Osteocyte (in vitro differentiated cells): ENCODE results near the gene YTHDC1. TPM values are rescaled to one million over a fixed set of nuclear protein-coding genes. Genes with fewer than 3 reads are reported as not detected.

Source experiments
- DNase-seq: peaks from one replicate; pipeline ENCODE4 v3.0.0; 2021; ENCODE audit warnings: mixed read lengths; ENCODE audit not compliant: unreplicated experiment; ENCODE audit errors: extremely low spot score
- H3K27ac Mint-ChIP-seq: one replicate; pipeline ENCODE4 v1.8.0; 2021; ENCODE audit warnings: mild to moderate bottlenecking, mixed read lengths; ENCODE audit not compliant: unreplicated experiment
- H3K27me3 Mint-ChIP-seq: one replicate; pipeline ENCODE4 v1.8.0; 2021; ENCODE audit warnings: mixed read lengths; ENCODE audit not compliant: unreplicated experiment
- H3K36me3 Mint-ChIP-seq: one replicate; pipeline ENCODE4 v1.8.0; 2021; ENCODE audit warnings: mixed read lengths; ENCODE audit not compliant: unreplicated experiment
- H3K4me1 Mint-ChIP-seq: one replicate; pipeline ENCODE4 v1.8.0; 2021; ENCODE audit warnings: mixed read lengths; ENCODE audit not compliant: unreplicated experiment
- H3K4me3 Mint-ChIP-seq: one replicate; pipeline ENCODE4 v1.8.0; 2021; ENCODE audit warnings: mild to moderate bottlenecking, moderate library complexity, mixed read lengths; ENCODE audit not compliant: unreplicated experiment
- H3K9me3 Mint-ChIP-seq: one replicate; pipeline ENCODE4 v1.8.0; 2021; ENCODE audit warnings: mixed read lengths; ENCODE audit not compliant: unreplicated experiment
- total RNA-seq: library from RNA; stranded (reverse); gene quantifications from 2 replicates; pipeline ENCODE4 v1.2.1, GENCODE V29; 2021
- TF ChIP-seq, protein P1 (sequence below): fragments of 200-600 bp; sonication (generic); IDR thresholded peaks from 2 replicates; pipeline ENCODE4 v1.5.0; 2021; ENCODE audit warnings: antibody characterized with exemption, mild to moderate bottlenecking, moderate library complexity

Gene YTHDC1
- total RNA-seq, 1 donor from 2014 or later = 82.8 TPM

DNA sequence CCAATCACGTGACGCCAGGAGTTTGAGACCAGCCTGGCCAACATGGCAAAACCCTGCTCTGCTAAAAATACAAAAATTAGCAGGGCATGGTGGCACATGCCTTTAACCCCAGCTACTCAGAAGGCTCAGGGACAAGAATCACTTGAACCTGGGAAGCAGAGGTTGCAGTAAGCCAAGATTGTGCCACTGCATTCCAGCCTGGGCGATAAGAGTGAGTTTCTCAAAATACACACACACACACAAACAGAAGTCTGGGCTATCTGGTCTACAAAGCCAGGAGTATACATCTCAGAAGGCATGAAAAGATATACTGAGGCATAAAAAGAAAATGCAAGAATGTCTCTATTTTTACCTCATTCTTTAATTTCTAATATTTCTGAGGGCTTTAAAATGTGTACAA is 11.3 kb downstream of the YTHDC1 start:
- Mint-ChIP-seq H3K9me3 (no peaks in the 10 kb centered on the region), H3K27ac (no peak overlapping the region), H3K27me3 (no peaks in the 10 kb centered on the region), H3K4me3 (no peak overlapping the region), H3K4me1 (peaks cover 25% of the 10 kb centered on the region), H3K36me3 (peaks cover 22% of the 10 kb centered on the region)
- TF ChIP-seq, protein P1, sequence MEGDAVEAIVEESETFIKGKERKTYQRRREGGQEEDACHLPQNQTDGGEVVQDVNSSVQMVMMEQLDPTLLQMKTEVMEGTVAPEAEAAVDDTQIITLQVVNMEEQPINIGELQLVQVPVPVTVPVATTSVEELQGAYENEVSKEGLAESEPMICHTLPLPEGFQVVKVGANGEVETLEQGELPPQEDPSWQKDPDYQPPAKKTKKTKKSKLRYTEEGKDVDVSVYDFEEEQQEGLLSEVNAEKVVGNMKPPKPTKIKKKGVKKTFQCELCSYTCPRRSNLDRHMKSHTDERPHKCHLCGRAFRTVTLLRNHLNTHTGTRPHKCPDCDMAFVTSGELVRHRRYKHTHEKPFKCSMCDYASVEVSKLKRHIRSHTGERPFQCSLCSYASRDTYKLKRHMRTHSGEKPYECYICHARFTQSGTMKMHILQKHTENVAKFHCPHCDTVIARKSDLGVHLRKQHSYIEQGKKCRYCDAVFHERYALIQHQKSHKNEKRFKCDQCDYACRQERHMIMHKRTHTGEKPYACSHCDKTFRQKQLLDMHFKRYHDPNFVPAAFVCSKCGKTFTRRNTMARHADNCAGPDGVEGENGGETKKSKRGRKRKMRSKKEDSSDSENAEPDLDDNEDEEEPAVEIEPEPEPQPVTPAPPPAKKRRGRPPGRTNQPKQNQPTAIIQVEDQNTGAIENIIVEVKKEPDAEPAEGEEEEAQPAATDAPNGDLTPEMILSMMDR = no peak
- DNase-seq = no peak

DNA sequence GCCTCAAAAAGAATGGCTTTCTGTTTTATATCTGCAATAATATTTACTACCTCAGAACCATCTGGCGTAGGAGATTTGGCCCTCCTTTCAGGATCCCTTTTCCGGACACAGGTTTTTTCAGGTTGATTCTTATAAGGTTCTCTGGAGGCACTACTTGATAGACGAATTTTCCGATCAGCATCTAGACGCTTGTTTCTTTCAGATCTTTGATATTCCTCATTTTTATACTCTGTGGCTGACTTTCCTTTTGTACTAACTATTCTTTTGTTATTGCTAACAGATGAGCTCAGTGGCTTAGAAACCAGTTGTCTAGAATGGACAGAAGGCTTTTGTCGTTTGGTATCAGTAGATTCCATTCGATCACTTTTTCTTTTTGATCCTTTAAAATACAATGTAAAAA is 12.4 kb downstream of the YTHDC1 start:
- Mint-ChIP-seq H3K4me1 (peaks cover 25% of the 10 kb centered on the region), H3K27ac (peak overlapping the region; percentile 31), H3K4me3 (no peak overlapping the region), H3K9me3 (no peaks in the 10 kb centered on the region), H3K36me3 (peaks cover 26% of the 10 kb centered on the region), H3K27me3 (no peaks in the 10 kb centered on the region)
- DNase-seq = no peak
- TF ChIP-seq, protein P1 = no peak

DNA sequence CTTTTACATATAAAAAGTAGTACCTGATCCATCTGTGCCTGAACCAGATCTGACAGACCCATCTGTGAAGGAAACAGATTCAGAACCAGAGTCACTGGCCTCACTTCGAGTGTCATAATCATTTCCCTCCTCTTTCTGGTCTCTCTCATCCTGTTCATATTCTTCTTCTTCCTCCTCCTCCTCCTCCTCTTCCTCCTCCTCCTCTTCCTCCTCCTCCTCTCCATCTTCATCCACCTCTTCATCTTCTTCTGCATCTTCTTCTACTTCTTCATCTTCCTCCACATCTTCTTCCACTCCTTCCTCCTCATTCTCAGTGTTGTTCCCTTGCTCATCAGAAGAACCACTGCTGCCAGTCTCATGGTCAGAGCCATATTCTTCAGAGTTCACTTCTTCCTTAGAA is 12.9 kb downstream of the YTHDC1 start:
- H3K27ac Mint-ChIP-seq = no peak overlapping the region
- peaks cover 30% of the 10 kb centered on the region for H3K36me3 Mint-ChIP-seq
- peaks cover 22% of the 10 kb centered on the region for H3K4me1 Mint-ChIP-seq
- TF ChIP-seq, protein P1 = no peak
- no peak for DNase-seq
- no peak overlapping the region for H3K4me3 Mint-ChIP-seq
- H3K9me3 Mint-ChIP-seq = no peaks in the 10 kb centered on the region
- H3K27me3 Mint-ChIP-seq = no peaks in the 10 kb centered on the region

DNA sequence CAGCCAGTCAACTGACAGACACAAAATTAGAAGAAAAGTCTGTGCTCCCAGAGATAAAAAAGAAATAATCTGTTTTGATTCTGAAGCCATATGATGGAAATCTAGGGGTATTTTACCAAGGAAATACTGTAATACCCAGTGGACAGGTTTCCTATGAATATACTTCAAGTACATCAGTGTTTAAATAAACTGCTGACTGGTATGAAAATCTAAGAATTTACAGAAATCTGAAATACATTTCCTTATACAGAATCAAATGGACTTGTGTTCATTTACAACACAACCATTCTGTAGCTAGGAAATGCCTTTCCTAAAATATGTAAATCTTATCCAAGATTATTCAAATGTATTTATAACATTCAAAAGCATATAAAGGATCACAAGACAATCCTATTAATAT is 13.4 kb downstream of the YTHDC1 start:
- H3K27ac Mint-ChIP-seq = no peak overlapping the region
- no peak for DNase-seq
- H3K4me3 Mint-ChIP-seq = no peak overlapping the region
- TF ChIP-seq, protein P1 = no peak
- peaks cover 20% of the 10 kb centered on the region for H3K4me1 Mint-ChIP-seq
- H3K36me3 Mint-ChIP-seq = peaks cover 32% of the 10 kb centered on the region
- H3K27me3 Mint-ChIP-seq = no peaks in the 10 kb centered on the region
- no peaks in the 10 kb centered on the region for H3K9me3 Mint-ChIP-seq

DNA sequence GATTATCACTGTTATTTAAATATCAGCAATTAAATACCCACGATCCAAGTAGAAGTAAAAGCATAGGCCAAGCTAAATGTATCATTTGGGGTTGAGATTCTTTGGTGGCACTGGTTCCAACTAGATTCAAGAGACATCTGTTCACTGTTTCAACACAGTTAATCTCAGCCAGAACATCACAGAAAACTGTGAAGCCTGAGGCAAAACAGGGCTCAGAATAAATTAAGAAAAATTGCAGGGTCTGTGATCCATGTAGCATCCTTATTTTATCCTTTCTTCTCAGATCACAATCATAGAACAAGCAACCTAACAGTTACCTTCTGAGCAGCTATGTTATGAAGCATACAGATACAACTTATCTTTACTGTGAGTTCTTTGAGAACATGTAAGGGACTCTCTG is 23.7 kb downstream of the YTHDC1 start:
- H3K36me3 Mint-ChIP-seq = peaks cover 41% of the 10 kb centered on the region
- TF ChIP-seq, protein P1 = no peak
- H3K27me3 Mint-ChIP-seq = no peaks in the 10 kb centered on the region
- DNase-seq = no peak
- H3K27ac Mint-ChIP-seq = no peak overlapping the region
- H3K9me3 Mint-ChIP-seq = no peaks in the 10 kb centered on the region
- H3K4me1 Mint-ChIP-seq = no peaks in the 10 kb centered on the region
- no peak overlapping the region for H3K4me3 Mint-ChIP-seq
